SK-N-SH treated with all-trans-retinoic acid at 6 μM for 48 hours (cell line): Measurements from ENCODE around the gene SHCBP1L.
A peak's percentile ranks its signal among the peaks of the same experiment; 100 is the strongest.

Experiments used
- ATAC-seq: fragments of 200-7000 bp; cut with Tn5 transposase; 3 replicates; pipeline ENCODE4 v1.9.1; 2020; ENCODE audit warnings: mild to moderate bottlenecking, moderate library complexity
- ARNTL ChIP-seq: fragments of 450-650 bp; formaldehyde crosslinking; IDR thresholded peaks from 2 replicates; pipeline ENCODE4 v1.5.0; 2020; ENCODE audit warnings: low read depth, mild to moderate bottlenecking, moderate library complexity, borderline replicate concordance
- BACH2 ChIP-seq: fragments of 250-450 bp; sonication (Bioruptor Pico); IDR thresholded peaks from 2 replicates; pipeline ENCODE4 v1.9.0; 2021; ENCODE audit warnings: mild to moderate bottlenecking, borderline replicate concordance
- CREB5 ChIP-seq: fragments of 250-450 bp; sonication (Bioruptor Pico); IDR thresholded peaks from 2 replicates; pipeline ENCODE4 v1.5.1; 2020; ENCODE audit warnings: low read depth, mild to moderate bottlenecking, moderate library complexity
- CSDC2 ChIP-seq: fragments of 250-450 bp; sonication (Bioruptor Pico); IDR thresholded peaks from 2 replicates; pipeline ENCODE4 v1.5.0; 2020; ENCODE audit warnings: mild to moderate bottlenecking, moderate library complexity
- ESRRG ChIP-seq: fragments of 250-450 bp; sonication (Bioruptor Pico); IDR thresholded peaks from 2 replicates; pipeline ENCODE4 v1.6.1; 2021; ENCODE audit warnings: mild to moderate bottlenecking
- GLIS3 ChIP-seq: fragments of 250-450 bp; sonication (Bioruptor Pico); IDR thresholded peaks from 2 replicates; pipeline ENCODE4 v1.5.0; 2020; ENCODE audit warnings: mild to moderate bottlenecking, moderate library complexity
- ISL1 ChIP-seq: fragments of 250-450 bp; sonication (Bioruptor Pico); IDR thresholded peaks from 2 replicates; pipeline ENCODE4 v2.1.2; 2022; ENCODE audit warnings: mild to moderate bottlenecking, moderate library complexity
- OSR1 ChIP-seq: fragments of 250-450 bp; sonication (Bioruptor Pico); IDR thresholded peaks from 2 replicates; pipeline ENCODE4 v1.8.0; 2022; ENCODE audit warnings: moderate library complexity, mild to moderate bottlenecking, inconsistent platforms
- POU6F1 ChIP-seq: fragments of 250-450 bp; sonication (Bioruptor Pico); IDR thresholded peaks from 2 replicates; pipeline ENCODE4 v1.8.0; 2021; ENCODE audit warnings: low read depth, mild to moderate bottlenecking, moderate library complexity, borderline replicate concordance
- PPARA ChIP-seq: fragments of 250-450 bp; sonication (Bioruptor Pico); IDR thresholded peaks from 2 replicates; pipeline ENCODE4 v1.5.0; 2020; ENCODE audit warnings: mild to moderate bottlenecking, borderline replicate concordance
- SNAI2 ChIP-seq: fragments of 250-450 bp; sonication (Bioruptor Pico); IDR thresholded peaks from 2 replicates; pipeline ENCODE4 v1.5.0; 2020; ENCODE audit warnings: mild to moderate bottlenecking, moderate library complexity
- TCF4 ChIP-seq: fragments of 250-450 bp; sonication (Bioruptor Pico); IDR thresholded peaks from 2 replicates; pipeline ENCODE4 v1.8.0; 2021; ENCODE audit warnings: mild to moderate bottlenecking, moderate library complexity, borderline replicate concordance
- TOX ChIP-seq: fragments of 250-450 bp; sonication (Bioruptor Pico); IDR thresholded peaks from 2 replicates; pipeline ENCODE4 v1.8.0; 2021; ENCODE audit warnings: mild to moderate bottlenecking, moderate library complexity, borderline replicate concordance
- TSHZ2 ChIP-seq: fragments of 250-450 bp; sonication (Bioruptor Pico); IDR thresholded peaks from 2 replicates; pipeline ENCODE4 v1.5.0; 2020; ENCODE audit warnings: mild to moderate bottlenecking, moderate library complexity
- ZC3H10 ChIP-seq: fragments of 250-450 bp; sonication (Bioruptor Pico); IDR thresholded peaks from 2 replicates; pipeline ENCODE4 v1.5.1; 2021; ENCODE audit warnings: mild to moderate bottlenecking, moderate library complexity
- ZFP3 ChIP-seq: fragments of 250-450 bp; sonication (Bioruptor Pico); IDR thresholded peaks from 2 replicates; pipeline ENCODE4 v1.5.0; 2020; ENCODE audit warnings: mild to moderate bottlenecking, moderate library complexity
- ZFP30 ChIP-seq: fragments of 450-650 bp; formaldehyde crosslinking; IDR thresholded peaks from 2 replicates; pipeline ENCODE4 v1.5.0; 2022; ENCODE audit warnings: mild to moderate bottlenecking, moderate library complexity
- ZNF565 ChIP-seq: fragments of 450-650 bp; formaldehyde crosslinking; conservative IDR thresholded peaks from 2 replicates; pipeline ENCODE4 v1.5.0; 2020; ENCODE audit warnings: low read depth, mild to moderate bottlenecking, moderate library complexity
- ZNF70 ChIP-seq: fragments of 450-650 bp; formaldehyde crosslinking; IDR thresholded peaks from 2 replicates; pipeline ENCODE4 v1.5.0; 2020; ENCODE audit warnings: mild to moderate bottlenecking, moderate library complexity
- ZNF8 ChIP-seq: fragments of 450-650 bp; formaldehyde crosslinking; IDR thresholded peaks from 2 replicates; pipeline ENCODE4 v1.5.0; 2020; ENCODE audit warnings: mild to moderate bottlenecking, moderate library complexity

The SHCBP1L gene

GRCh38 chr1:182869241-182869666 is 83.7 kb downstream of the SHCBP1L start:
- TF ChIP-seq ISL1 (CRISPR knock-in tag) (no peak), TOX (no peak), ZNF565 (CRISPR knock-in tag) (no peak), ESRRG (CRISPR knock-in tag) (no peak), ZNF70 (CRISPR knock-in tag) (no peak), ZNF8 (no peak), OSR1 (no peak), ZFP30 (no peak), GLIS3 (CRISPR knock-in tag) (no peak), TSHZ2 (CRISPR knock-in tag) (no peak), BACH2 (CRISPR knock-in tag) (no peak), PPARA (no peak), ARNTL (no peak), TCF4 (CRISPR knock-in tag) (no peak)
- ATAC-seq, result peak; percentile 31

GRCh38 chr1:182867861-182868260 is 85.1 kb downstream of the SHCBP1L start:
- TF ChIP-seq ZNF565 (CRISPR knock-in tag), result no peak
- 0 out of 2 replicates have a peak, but pooled peaks have one; percentile 7 for TF ChIP-seq TOX
- TF ChIP-seq, all 23 proteins: peak for 1

GRCh38 chr1:182863940-182864339 is 89.0 kb downstream of the SHCBP1L start:
- no peak; the same call in 2 of the 3 replicates for ATAC-seq
- TF ChIP-seq SNAI2 (CRISPR knock-in tag) (no peak), CSDC2 (CRISPR knock-in tag) (no peak), ZNF565 (CRISPR knock-in tag) (no peak), ISL1 (CRISPR knock-in tag) (no peak), TSHZ2 (CRISPR knock-in tag) (no peak), ZC3H10 (CRISPR knock-in tag) (no peak), OSR1 (no peak), ZFP30 (no peak), TCF4 (CRISPR knock-in tag) (no peak), ZFP3 (CRISPR knock-in tag) (no peak), PPARA (no peak), ZNF70 (CRISPR knock-in tag) (no peak), CREB5 (CRISPR knock-in tag) (no peak), ESRRG (CRISPR knock-in tag) (no peak)

More at GRCh38 chr1:182867861-182868260, 85.1 kb downstream of the SHCBP1L start:
- no peak for ATAC-seq

GRCh38 chr1:182862827-182863226 is 90.1 kb downstream of the SHCBP1L start:
- TF ChIP-seq ZNF8 (no peak), SNAI2 (CRISPR knock-in tag) (no peak), ESRRG (CRISPR knock-in tag) (no peak), ZNF565 (CRISPR knock-in tag) (no peak), ISL1 (CRISPR knock-in tag) (no peak), ARNTL (no peak), ZFP3 (CRISPR knock-in tag) (no peak), TCF4 (CRISPR knock-in tag) (no peak), ZFP30 (no peak), POU6F1 (CRISPR knock-in tag) (no peak)
- ATAC-seq, result no peak
